ENCODE data around the gene F12.

The F12 gene

DNA sequence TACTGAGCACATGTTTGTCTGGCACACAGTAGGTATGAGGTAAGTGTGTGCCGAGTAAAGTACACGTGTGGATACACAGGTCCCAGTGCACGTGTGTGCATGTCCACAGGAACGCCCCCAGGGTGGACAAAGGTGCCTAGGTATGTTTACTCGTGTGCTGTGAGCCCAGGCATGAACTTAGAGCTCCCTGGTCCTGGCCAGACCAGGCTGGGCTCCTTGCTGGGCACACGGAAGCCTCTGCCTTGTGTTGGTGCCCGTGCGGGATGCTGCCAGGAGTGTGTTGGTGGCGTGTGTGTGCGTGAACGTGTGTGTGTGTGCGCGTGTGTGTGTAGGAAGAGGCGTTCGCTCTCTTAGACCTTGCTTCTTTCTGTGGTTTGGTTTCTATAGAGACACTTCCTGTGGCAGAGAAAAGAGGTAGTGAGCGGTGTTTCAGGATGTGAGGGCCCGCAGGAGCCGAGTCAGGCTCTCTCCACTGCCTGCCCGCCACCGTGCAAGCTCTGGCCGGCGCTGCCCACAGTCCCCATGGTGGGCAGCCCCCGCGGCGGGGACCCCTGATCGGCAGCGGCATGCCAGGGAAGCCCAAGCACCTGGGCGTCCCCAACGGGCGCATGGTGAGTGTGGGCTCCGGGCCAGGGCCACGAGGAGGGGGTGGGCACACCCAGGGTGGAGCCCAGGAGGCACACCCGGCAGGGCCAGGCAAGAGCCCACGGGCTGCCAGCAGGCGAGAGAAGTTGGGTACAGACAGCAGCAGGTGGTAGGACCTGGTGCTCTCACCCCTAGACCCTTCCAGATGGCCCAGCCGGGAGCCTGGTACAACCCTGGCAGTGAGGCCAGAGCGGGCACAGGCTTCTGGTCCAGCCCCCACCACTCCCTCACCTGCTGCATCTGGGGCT, 51.7 kb downstream of the F12 start, which contains the start of gene RGS14:
Gene RGS14 (plus strand): TSS at position 466 of the 893 bp plus-strand sequence. CDS start 101 bp downstream, at position 567.
- DNase-seq (ENCODE audit: low read depth in 3 of 3, low spot score in 1 of 3): peak in 2 of 3 donors; percentile 38 to 47

DNA sequence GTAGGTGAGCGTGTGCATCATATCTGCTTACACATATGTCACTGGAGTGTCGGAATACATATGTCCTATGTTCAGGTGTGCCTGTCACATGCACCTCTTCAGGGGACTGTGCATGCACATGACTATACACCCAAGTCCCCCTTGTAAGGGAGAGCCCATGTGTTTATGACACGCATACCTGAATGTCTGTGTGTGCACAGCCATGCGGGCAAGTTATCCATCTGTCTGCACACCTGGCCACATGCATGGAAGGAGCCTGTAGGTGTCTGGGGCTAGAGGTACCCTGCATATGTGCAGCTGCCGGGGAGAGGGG, 52.3 kb downstream of the F12 start:
- no peak for DNase-seq (ENCODE audit: low read depth in 3 of 3, low spot score in 1 of 3)

DNA sequence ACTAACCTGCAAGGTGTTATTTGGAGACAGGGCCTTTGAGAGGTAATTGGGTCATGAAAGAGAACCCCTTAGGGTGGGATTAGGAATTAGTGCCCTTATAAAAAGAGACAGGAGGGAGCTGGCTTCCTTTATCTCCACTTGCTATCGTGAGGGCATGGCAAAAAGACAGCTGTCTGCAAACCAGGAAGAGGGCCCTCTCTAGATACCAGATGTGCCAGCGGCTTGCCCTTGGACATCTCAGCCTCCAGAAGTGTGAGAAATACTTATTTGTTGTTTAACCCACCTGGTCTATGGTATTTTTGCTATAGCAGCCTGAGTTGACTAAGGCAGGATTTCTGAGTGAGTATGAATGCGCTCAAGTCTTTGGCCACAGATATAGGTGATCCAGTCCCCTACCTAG, 52.6 kb downstream of the F12 start:
- no peak for DNase-seq (ENCODE audit: low read depth in 3 of 3, low spot score in 1 of 3)

DNA sequence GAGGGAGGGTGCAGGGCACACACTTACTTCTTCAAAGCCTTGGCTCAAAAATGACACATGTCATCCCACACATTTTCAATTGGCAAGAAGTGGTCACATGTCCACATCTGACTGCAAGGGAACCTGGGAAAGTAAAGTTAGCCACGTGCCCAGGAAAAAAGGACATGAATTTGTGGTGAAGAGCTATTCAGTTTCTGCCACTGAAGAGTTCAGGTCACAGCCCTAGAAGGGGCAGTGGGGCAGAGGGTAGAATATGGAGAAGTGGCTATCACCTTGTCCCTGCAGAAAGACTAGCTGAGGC, 53.5 kb downstream of the F12 start:
- no peak for DNase-seq (ENCODE audit: low read depth in 3 of 3, low spot score in 1 of 3)

DNA sequence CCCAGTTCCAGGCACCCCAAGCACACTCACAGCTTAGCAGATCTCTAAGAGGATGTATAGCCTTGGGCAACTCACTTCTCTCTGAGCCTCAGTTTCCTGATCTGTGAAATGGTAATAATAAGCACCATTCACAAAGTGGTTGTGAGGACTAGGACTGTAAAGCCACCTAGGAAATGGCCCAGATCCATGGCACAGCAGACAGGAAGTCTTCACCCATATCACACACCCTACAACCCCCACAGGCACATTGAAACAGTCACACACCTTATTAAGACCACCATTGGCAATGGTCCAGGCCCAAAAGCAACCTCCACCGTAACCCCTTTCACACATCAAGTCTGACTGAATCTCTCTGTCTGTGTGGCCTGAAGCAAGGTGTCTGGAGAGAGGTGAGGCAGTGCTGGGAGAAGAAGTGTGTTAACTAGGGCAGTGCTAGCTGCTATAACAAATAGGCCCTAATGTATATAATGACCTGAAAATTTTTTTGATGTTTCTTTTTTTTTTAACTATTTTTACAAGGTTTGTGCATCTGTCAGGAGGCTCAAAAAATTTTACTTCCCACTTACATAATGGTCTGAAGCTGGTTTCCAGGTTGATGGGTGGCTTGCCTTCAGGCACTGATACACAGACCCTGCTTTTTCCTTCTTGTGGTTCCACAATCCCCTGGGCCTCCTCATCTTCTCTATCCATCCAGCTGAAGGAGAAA, 54.0 kb downstream of the F12 start:
- DNase-seq (ENCODE audit: low read depth in 3 of 3, low spot score in 1 of 3): no peak

- DNase-seq (ENCODE audit: low read depth in 3 of 3, low spot score in 1 of 3): no peak
These were observed 54.7 kb downstream of the F12 start for GRCh38 chr5:177354711-177355110.

GRCh38 chr5:177354256-177354655, 55.1 kb downstream of the F12 start:
- no peak for DNase-seq (ENCODE audit: low read depth in 3 of 3, low spot score in 1 of 3)

- DNase-seq (ENCODE audit: low read depth in 3 of 3, low spot score in 1 of 3): no peak
These were observed 56.3 kb downstream of the F12 start for GRCh38 chr5:177353093-177353492.
